NCI-H510A treated with DMSO at 0.1 percent for 48 hours (cell line): Measurements from ENCODE around the gene BOK.
A peak's percentile ranks its signal among the peaks of the same experiment; 100 is the strongest.
"Not testable (repeated sequence)": the region's sequence is repeated elsewhere in the genome, so short reads cannot be mapped to it uniquely, and the experiment has no call there.

Experiments used
- DNase-seq: peaks from one replicate; lab custom pipeline; 2025; lab: John Stamatoyannopoulos, UW

BOK gene

DNA sequence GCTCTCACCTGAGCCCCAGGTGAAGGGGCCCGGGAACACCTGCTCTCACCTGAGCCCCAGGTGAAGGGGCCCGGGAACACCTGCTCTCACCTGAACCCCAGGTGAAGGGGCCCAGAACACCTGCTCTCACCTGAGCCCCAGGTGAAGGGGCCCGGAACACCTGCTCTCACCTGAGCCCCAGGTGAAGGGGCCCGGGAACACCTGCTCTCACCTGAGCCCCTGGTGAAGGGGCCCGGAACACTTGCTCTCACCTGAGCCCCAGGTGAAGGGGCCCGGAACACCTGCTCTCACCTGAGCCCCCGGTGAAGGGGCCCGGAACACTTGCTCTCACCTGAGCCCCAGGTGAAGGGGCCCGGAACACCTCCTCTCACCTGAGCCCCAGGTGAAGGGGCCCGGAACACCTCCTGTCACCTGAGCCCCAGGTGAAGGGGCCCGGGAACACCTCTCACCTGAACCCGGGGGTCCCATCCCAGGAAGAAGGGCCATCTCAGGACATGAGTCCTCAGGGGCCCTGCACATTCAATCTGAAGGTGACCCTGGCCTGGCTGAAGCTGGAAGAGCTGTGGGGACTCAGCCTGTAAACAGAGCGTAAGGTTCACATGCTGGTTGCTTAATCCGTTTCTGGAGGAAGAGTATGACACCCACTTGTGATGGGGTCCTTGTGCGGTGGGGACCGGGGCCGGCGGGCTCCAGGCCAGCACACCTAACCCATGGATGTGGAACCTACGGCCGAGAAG lies 14.5 kb downstream of the BOK start:
- not testable (repeated sequence) for DNase-seq

DNA sequence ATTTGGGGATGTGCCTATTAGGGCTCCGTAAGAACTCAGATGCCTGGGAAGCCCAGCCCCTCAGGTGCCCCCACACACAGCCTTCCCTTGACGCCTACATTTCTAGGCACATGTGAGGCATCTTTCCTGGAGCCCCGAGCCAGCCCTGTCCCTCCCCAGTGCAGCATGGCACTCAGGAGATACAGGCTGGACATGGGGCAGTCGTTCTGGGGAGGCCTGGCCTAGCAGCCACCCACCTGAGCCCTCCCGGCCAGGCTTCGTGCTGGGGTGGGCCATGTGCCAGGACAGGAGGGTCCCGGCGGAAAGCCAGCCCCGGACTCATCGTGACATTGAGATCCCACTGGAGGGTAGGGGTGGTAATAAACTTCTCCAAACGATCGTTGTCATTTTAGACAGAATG lies 15.2 kb downstream of the BOK start:
- DNase-seq, result no peak

DNA sequence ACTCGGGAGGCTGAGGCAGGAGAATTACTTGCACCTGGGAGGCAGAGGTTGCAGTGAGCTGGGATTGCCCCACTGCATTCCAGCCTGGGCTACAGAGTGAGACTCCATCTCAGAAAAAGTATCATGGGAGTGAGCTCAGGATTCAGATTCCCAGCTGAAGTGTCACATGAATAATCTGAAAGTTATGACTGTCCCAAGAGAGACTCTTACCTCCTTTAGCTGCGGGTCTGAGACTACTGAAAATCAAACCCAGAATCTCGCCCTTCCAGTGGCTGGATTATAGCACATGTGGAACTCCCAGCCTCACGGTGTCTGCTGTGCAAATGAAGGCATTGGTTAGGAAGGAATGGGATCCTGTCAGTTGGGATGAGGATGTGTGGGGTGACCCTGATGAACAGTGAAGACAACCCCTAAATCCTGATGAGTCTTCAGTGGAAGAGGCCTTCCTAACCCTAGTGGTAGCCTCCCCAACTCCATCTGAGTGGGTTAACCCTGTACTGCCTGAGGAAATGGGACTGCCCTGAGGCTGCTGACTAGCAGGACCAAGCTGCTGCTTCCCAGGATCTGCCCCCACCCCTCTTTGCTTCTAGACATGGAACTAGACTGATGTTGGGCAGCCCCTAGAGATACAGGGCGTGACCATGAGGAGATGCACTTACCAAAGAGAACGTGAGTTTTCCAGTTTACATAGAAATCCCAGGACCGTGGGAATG lies 16.5 kb downstream of the BOK start:
- no peak for DNase-seq

DNA sequence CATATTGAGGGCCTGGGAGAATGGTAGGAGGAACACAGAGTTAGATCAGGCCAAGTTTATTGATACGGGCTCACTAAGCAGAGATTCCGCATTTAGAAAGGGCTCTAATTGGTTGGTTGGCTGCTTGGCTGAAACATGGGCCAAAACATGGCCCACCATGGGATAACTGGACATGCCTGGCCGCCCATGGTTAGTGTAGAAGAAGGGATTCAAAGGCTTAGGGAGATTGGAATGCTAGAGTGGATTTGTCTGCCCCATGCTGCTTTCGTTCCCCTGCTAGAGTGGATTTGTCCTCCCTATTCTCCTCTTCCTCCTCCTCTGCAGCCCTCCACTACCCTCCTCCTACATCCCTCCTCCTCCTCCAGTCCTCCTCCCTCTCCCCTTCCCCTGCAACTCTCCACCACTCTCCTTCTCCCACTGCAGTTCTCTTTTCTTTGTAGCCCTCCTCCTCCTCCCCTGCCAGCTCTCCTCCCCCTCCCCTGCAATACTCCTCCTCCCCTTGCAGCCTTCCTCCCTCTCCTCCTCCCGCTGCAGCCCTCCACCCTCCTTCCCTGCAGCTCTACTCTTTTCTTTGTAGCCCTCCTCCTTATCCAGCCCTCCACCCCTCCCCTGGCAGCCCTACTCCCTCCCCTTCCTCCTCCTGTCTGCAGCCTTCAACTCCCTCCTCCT lies 17.2 kb downstream of the BOK start:
- DNase-seq, result no peak

DNA sequence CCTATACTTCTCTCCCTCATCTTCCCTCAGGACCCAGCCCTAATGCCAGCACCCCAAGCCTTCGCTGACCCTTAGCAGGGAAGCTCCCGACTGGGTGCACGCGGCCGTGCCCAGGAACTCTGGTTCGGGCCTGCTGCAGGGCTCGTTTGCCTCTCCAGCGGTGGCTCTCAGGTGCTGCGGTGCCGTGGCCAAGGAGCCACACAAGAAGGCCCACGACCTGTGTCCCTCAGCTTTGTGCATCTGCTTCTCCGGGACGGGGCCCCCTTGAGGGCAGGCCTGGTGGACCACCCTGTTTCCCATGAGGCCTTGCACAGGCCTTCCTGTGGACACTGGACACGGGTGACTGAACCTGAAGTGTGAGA lies 17.7 kb downstream of the BOK start:
- no peak for DNase-seq

DNA sequence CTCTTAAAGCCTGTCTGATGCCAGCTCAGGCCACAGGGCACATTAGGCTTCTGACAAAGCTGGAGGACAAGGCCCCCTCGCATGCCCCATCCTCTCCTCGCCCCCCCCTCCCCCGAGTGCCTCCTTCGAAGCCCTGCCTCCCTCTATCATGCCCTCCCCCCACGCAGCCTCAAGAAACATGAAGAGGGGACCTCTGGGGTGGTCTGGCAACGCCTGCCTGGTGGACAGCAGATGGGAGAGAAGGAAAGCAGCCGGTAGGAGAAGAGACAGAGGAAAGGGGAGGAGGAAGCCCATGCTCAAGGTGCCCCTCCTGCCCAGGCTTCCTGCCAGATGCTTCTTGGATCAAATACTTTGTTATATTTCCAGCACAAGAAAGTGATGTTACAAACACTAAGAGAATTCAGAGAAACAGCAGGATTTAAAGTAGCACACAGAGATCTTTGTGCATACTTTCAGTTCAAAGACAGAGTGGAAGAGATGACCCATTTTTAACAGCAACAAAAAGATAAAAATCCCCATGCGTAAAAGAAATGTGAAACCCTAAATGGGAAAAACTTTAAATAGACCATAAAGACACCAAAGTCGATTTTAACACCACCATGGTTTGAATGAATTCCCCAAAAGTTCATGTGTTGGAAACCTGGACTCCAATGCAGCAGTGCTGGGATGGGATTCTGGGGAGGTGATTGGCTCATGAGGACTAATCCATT lies 19.0 kb downstream of the BOK start:
- DNase-seq, result no peak

DNA sequence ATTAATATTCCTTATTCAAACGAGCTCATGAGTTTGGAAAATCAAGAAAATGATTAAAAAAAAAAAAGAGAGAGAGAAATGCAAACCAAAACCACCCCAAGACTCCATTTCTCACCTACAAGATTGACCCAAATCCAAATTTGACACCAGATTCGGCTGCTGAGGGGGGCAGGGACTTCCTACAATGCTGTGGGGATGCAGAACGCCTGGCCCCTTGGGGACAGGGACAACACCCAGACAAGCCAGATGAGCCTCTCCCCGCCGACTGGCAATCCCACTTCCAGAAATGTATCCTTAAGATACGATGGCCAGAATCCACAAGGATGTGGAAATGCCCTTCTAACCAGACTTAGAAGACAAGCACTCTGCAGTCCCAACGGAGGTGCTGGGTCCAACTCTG lies 20.7 kb downstream of the BOK start:
- no peak for DNase-seq

DNA sequence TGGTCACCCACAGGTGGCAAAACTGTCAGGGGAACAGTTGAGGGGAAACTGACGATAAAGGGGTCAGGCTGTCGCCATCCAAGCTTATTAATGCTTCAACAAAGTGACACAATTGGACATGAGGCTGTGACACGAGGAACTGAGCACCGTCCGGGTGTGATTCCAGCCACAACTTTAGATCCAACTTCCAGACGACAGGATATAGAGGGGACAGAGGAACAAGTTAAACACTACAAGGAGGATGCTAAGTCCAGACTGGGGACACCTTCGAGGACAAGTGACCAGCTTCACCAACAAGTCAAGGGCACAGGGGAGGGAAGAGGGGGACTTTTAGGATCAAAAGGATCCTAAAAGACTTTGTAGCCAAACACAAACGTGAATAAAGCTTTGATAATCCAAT lies 23.8 kb downstream of the BOK start:
- DNase-seq, result no peak

DNA sequence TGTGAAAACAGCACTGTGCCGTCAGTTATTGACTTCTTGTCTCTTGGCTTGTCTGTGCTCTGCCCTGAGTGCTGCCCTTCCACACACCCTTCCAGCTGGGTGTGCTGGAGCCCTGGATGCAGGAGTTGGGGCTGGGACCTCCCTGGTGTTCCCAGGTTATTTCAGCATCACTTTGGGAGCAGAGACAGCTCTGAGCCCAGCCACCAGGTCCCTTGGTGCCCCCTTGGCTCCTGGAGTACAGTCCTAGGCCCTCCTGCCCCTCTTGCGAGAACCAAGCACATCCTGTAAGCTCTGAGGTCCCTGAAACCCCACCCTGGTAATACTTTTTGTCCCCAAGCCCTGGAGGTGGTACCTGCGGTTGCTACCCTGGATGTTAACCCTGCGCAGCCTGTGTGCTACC lies 24.3 kb downstream of the BOK start:
- no peak for DNase-seq

DNA sequence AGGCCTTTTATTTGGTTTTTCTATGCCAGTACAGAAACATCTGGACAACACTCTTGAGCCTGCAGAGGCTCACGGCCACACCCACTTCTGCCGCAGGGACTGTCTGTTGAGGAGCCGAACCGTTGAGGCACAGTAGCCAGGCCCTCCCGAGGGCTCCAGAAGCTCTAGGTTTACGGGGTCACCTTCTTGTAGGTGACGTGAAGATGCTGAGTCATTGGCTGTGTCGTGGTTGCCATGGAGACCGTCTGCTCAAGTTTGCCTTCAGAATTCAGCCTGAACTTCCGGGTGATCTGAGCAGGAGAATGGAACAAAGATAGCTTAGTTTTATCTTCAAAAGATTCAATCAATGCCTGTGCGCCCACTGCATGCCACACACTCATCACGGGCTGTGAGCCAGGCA lies 25.9 kb downstream of the BOK start:
- DNase-seq, result no peak

DNA sequence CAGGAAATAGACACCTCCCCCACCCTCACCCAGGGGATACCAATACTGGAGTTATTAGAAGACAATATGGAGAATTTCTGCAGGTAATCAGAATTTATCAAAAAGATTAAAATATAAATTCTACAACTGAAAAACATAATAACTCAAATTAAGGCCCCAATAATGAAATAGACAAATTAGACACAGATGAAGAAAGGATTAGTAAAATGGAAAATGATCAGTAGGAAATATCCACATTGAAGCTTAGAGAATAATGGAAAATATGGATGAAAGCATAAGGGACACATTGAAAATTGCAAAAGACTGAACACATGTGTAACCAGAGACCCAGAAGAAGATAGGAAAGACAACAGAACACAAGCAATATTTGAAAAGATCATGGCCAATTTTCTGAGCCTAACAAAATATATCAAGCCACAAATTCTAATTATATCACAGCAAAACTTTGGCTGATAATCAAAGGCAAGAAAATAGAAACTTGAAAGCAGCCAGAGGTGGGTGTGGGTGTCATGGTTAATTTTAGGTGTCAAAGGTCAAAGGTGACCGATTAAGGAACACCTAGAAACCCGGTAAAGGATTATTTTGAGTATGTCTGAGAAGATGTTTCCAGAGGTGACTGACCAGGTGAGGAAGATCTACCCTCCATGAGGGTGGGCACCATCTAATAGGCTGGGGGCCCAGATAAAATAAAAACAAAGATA lies 28.2 kb downstream of the BOK start:
- no peak for DNase-seq

DNA sequence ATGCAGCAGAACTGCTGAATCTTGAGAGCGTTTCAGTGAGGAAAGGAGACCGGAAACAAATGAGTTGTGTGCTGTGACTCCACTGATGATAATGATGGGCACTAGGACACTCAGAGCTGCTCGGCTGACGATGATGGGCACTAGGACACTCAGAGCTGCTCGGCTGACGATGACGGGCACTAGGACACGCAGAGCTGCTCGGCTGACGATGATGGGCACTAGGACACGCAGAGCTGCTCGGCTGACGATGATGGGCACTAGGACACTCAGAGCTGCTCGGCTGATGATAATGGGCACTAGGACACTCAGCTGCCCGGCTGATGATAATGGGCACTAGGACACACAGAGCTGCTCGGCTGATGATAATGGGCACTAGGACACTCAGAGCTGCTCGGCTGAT lies 31.3 kb downstream of the BOK start:
- DNase-seq, result not testable (repeated sequence)

DNA sequence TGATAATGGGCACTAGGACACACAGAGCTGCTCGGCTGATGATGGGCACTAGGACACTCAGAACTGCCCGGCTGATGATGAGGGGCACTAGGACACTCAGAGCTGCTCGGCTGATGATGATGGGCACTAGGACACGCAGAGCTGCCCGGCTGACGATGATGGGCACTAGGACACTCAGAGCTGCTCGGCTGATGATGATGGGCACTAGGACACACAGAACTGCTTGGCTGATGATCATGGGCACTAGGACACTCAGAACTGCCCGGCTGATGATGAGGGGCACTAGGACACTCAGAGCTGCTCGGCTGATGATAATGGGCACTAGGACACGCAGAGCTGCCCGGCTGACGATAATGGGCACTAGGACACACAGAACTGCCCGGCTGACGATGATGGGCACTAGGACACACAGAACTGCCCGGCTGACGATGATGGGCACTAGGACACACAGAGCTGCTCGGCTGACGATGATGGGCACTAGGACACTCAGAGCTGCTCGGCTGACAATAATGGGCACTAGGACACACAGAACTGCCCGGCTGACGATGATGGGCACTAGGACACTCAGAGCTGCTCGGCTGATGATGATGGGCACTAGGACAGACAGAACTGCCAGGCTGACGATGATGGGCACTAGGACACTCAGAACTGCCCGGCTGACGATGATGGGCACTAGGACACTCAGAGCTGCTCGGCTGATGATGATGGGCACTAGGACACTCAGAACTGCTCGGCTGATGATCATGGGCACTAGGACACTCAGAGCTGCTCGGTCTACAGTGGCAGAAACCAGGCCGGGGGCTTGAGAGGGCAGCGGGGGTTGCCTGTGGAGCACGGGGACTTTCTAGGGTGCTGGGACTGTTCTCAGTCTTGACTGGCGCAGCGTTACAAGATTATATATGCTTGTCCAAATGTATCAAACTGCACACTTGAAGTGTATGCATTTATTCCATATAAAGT lies 32.2 kb downstream of the BOK start:
- DNase-seq, result not testable (repeated sequence)

DNA sequence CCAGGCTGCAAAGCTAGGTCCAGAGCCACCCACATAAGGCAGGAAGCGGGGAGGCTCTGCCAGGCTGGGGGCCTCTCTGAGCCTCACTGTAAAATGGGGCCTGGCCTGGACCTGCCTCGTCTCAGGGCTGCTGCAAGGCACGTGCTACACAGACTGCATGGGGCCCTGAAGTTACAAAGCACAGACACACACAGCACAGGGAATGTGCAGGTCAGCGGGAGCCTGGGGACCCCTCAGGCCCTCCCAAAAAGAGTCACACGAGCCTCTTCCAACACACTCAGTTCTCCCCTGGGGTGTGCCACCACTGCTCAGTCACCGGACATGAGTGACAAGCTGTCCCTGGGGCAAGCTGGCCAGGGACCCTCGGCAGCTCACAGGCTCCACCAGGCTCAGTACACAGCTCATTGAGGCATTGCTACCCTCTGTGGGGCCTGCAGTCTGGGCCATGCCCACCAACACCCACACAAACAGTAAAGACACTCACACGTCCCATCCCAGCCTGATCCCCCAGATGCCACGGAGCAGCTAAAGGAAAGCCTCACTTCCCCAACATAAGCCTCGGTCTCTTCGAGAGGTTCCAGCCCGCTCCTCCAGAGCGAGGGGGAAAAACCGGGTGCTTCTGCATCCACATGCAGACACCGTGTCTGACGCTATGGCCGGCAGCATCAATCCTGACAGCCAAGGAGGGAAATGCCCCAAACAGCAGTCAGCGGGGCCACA lies 33.7 kb downstream of the BOK start:
- no peak for DNase-seq

DNA sequence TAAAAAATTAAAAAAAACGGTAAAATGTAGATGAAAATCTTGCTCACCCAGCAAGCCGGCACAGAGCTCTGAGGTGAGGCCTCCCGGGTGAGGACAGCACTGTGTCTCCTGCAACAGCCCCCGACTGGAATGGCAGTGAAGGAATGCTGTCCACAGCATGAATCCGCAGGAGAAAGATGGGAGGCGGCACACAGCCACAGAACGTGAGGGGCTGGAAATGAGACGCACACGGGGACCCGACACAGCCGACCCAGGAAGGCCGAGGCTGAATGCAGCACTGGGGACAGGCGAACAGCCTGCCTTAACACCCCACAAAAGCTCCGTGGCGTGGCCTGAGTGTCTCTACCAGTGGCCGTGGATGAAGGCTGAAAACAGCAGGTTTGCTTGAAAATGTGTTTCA lies 34.7 kb downstream of the BOK start:
- DNase-seq, result no peak

DNA sequence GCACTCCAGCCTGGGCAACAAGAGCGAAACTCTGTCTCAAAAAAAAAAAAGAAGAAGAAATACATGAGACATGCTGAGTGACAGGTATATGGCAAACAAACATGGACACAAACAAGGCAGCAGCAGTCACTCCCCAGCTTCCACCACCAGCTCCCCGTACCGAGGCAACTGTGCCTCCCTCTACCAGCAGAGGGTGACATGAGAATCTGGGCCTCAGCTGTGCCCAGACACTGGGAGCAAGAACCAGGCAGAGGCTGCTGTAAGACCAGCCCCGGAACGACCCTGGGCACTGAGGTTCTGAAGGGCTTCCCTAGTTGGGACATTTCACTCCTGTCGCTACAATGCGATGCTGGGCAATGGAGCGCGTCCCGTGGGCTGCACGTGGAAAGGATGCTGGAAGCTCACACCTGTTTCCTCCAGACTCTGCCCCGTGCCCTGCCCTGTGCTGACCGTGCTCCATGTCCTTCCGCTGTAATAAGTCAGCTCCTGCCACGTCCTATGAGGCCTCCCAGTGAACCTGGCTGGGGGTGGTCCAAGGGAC lies 37.1 kb downstream of the BOK start:
- DNase-seq, result no peak

DNA sequence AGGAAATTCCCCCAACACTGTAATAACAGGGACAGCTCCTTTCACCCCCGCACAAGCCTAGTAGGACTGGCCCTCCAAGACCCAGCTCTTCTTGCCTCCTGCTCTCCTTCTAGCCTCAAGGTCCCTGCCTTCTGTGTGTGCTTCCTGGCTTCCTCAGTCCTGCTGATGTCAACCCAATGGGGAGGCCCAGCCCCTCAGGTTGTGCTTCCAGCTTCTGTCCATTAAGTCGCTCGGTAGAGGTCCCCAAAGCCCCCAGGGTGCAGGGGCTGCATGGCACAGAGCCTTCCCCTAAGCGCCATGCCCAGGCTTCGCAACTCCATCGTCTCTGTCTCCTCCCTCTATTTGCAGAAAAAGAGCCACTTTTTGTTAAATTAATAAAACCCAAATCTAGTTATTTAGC lies 39.0 kb downstream of the BOK start:
- no peak for DNase-seq

DNA sequence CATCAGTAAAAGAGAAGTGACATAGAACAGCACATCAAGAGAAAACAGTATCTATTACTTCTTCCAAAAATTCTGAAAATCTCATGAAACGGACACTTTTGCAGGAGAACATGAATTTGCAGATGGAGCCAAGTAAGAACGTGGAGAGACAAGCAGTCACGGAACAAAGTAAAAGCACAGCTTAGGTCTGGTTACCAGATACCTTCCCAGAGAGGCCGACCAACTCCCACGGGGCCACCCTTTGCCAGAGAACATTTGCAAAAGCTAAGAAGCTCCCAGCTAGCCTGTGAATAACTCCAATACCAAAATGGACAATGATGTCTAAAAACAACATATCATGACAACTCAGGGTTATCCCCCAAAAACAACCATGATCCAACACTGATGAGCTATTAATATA lies 39.5 kb downstream of the BOK start:
- DNase-seq, result no peak

DNA sequence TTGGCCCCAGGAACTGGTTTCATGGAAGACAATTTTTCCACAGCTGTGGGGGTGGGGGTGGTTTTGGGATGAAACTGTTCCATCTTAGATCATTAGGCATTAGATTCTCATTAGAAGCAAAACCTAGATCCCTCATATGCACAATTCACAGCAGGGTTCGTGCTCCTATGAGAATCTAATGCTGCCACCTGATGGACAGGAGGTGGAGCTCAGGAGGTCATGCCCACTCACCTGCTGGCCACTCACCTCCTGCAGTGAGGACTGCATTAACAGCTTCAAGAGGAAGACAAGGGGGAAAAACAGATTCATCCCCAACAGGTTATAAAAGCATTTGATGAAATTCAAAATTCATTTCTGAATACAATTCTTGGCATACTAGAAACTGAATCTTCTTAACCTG lies 39.9 kb downstream of the BOK start:
- peak; percentile 14 for DNase-seq

DNA sequence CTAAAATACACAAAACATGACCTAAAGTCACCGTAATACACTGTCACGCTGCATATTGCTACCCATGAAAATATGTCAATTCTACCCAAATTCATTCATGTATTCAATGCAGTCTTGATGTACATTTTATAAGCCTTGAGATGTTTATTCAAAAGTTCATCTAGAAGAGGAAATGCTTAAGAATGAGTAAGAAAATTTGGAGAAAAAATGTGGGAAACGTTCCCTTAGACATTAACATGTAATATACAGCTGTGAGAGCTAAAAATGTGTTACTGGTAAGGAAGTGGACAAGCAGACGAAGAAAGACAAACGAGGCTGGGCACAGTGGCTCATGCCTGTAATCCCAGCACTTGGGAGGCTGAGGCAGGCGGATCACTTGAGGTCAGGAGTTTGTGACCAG lies 41.1 kb downstream of the BOK start:
- DNase-seq, result no peak
